ENCODE results near the gene CYB561D1.

Gene CYB561D1

GRCh38 chr1:109543988-109544735 lies 50.3 kb downstream of the CYB561D1 start:
- Histone ChIP-seq H4K20me1 (ENCODE audit: control insufficient read depth, insufficient read depth, low read depth, low read length) (peaks cover 3% of the 10 kb centered on the region; the same call in 1 of the 2 replicates), H3K27me3 (ENCODE audit: control insufficient read depth, low read length) (peaks cover 11% of the 10 kb centered on the region; the same call in 1 of the 2 replicates), H3K36me3 (ENCODE audit: control insufficient read depth, low read length) (peaks cover 3% of the 10 kb centered on the region; the same call in 1 of the 2 replicates), H3F3A (ENCODE audit: control insufficient read depth, insufficient read depth) (peaks cover 5% of the 10 kb centered on the region; the same call in 1 of the 2 replicates), H3K9me2 (replicated peaks; ENCODE audit: control insufficient read depth, low read length) (no peaks in the 10 kb centered on the region), H3K27ac (ENCODE audit: low read depth, low read length) (no peak overlapping the region), H3K9me3 (ENCODE audit: control insufficient read depth, insufficient read depth, low read length) (no peaks in the 10 kb centered on the region), H3K4me1 (ENCODE audit: control insufficient read depth, low read length) (peaks cover 15% of the 10 kb centered on the region), H3K79me2 (ENCODE audit: control insufficient read depth, low read length) (peaks cover 24% of the 10 kb centered on the region), H3K4me3 (ENCODE audit: low read length) (no peak overlapping the region), H3K4me2 (ENCODE audit: low read length) (no peak overlapping the region)
- TF ChIP-seq CTCF (IDR thresholded peaks at IDR 0.05; ENCODE audit: low read depth, low read length, poor library complexity, severe bottlenecking) (no peak), EZH2phosphoT487 (IDR thresholded peaks at IDR 0.05; ENCODE audit: borderline replicate concordance, low read length) (no peak)

GRCh38 chr1:109546311-109547109 lies 52.6 kb downstream of the CYB561D1 start:
- peaks cover 28% of the 10 kb centered on the region for H3K4me1 ChIP-seq (ENCODE audit: control insufficient read depth, low read length)
- H4K20me1 ChIP-seq (ENCODE audit: control insufficient read depth, insufficient read depth, low read depth, low read length): peaks cover 6% of the 10 kb centered on the region; the same call in 1 of the 2 replicates
- H3F3A ChIP-seq (ENCODE audit: control insufficient read depth, insufficient read depth): peaks cover 5% of the 10 kb centered on the region; the same call in 1 of the 2 replicates
- peaks cover 6% of the 10 kb centered on the region for H3K36me3 ChIP-seq (ENCODE audit: control insufficient read depth, low read length)
- TF ChIP-seq CTCF (IDR thresholded peaks at IDR 0.05; ENCODE audit: low read depth, low read length, poor library complexity, severe bottlenecking) (peak; percentile 83), EZH2phosphoT487 (IDR thresholded peaks at IDR 0.05; ENCODE audit: borderline replicate concordance, low read length) (no peak)
- H3K27me3 ChIP-seq (ENCODE audit: control insufficient read depth, low read length): peaks cover 5% of the 10 kb centered on the region; the same call in 1 of the 2 replicates
- peak overlapping the region; percentile 74 for H3K27ac ChIP-seq (ENCODE audit: low read depth, low read length)
- peaks cover 47% of the 10 kb centered on the region for H3K79me2 ChIP-seq (ENCODE audit: control insufficient read depth, low read length)
- H3K9me2 ChIP-seq (replicated peaks; ENCODE audit: control insufficient read depth, low read length): no peaks in the 10 kb centered on the region
- peak overlapping the region; percentile 85 for H3K4me3 ChIP-seq (ENCODE audit: low read length)
- H3K9me3 ChIP-seq (ENCODE audit: control insufficient read depth, insufficient read depth, low read length): no peaks in the 10 kb centered on the region
- peak overlapping the region; percentile 90 for H3K4me2 ChIP-seq (ENCODE audit: low read length)

GRCh38 chr1:109547463-109548320 lies 53.8 kb downstream of the CYB561D1 start:
- H3F3A ChIP-seq (ENCODE audit: control insufficient read depth, insufficient read depth): peaks cover 5% of the 10 kb centered on the region; the same call in 1 of the 2 replicates
- H4K20me1 ChIP-seq (ENCODE audit: control insufficient read depth, insufficient read depth, low read depth, low read length): peaks cover 6% of the 10 kb centered on the region; the same call in 1 of the 2 replicates
- peaks cover 28% of the 10 kb centered on the region for H3K4me1 ChIP-seq (ENCODE audit: control insufficient read depth, low read length)
- H3K9me2 ChIP-seq (replicated peaks; ENCODE audit: control insufficient read depth, low read length): no peaks in the 10 kb centered on the region
- H3K4me3 ChIP-seq (ENCODE audit: low read length): peak overlapping the region; percentile 85
- H3K27me3 ChIP-seq (ENCODE audit: control insufficient read depth, low read length): no peaks in the 10 kb centered on the region
- peak overlapping the region; percentile 90 for H3K4me2 ChIP-seq (ENCODE audit: low read length)
- H3K79me2 ChIP-seq (ENCODE audit: control insufficient read depth, low read length): peaks cover 59% of the 10 kb centered on the region
- H3K36me3 ChIP-seq (ENCODE audit: control insufficient read depth, low read length): peaks cover 8% of the 10 kb centered on the region
- no peaks in the 10 kb centered on the region for H3K9me3 ChIP-seq (ENCODE audit: control insufficient read depth, insufficient read depth, low read length)
- no peak for TF ChIP-seq CTCF (IDR thresholded peaks at IDR 0.05; ENCODE audit: low read depth, low read length, poor library complexity, severe bottlenecking)
- no peak for TF ChIP-seq EZH2phosphoT487 (IDR thresholded peaks at IDR 0.05; ENCODE audit: borderline replicate concordance, low read length)
- peak overlapping the region; percentile 74 for H3K27ac ChIP-seq (ENCODE audit: low read depth, low read length)

Data from DOHH2 (cell line).